Erythroblast (primary cell): ENCODE measurements around the gene TEX36.
A peak's percentile ranks its signal among the peaks of the same experiment; 100 is the strongest.

ENCODE experiments used
- DNase-seq, 2 experiments: peaks; one replicate each; lab custom pipeline; 2025; lab: John Stamatoyannopoulos, UW
- GATA1 ChIP-seq: IDR thresholded peaks from 2 replicates; pipeline ENCODE4 v1.6.1; 2011; ENCODE audit warnings: low read depth, mild to moderate bottlenecking, control low read depth, low read length, moderate library complexity
- POLR2A ChIP-seq: IDR thresholded peaks from 2 replicates; pipeline ENCODE4 v1.6.1; 2011; ENCODE audit warnings: mild to moderate bottlenecking, low read length

TEX36 gene

DNA sequence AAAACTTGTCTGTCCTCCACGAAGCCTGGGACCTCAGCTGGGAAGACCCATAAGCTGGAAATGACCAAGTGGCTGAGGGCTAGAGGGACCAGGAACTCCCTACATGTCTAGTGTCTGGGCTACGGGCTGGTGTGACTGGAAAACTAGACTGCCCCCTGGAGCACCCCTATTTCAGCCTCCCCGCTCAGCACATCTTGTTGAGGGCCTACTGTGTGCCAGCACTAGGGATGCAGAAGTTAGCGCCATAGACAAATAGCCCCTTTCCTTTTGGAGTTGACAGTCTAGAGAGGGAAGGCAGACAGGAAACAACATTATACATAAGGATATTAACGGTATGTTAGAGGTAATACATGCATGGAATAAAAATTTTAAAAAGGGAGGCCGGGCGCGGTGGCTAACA, 74.5 kb downstream of the TEX36 start:
- DNase-seq, result no peak
- no peak for TF ChIP-seq GATA1
- no peak for TF ChIP-seq POLR2A

DNA sequence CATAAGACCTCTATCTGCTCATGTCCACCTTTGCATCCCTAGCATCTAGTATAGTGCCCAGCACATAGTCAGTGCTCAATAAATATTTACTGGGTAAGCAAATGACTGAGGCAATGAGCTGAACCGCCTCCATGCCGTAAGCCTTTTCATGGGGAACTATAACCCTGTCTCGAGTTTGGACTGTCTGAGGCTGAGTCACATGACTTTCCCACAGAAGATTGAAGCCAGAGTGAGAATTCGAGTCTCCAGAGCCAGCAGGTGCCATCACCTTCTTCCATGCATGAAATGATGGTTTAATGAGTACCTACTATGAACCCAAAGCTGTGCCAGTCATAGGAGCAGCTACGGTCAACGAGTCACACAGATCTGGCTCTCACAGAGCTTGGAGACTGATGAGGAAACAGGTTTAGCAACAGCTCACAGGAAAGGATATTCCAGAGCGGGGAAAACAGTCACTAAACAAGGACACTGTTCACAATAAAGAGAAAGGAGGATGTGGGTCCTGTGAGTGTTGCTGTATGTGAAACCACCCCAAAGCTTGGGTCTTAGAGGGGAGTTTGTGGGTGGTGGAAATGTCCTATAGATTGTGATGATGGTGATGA, 75.2 kb downstream of the TEX36 start:
- DNase-seq, result no peak

GRCh38 chr10:125606414-125607010, 76.5 kb downstream of the TEX36 start:
- TF ChIP-seq POLR2A (no peak), GATA1 (no peak)

More for the DNA sequence above, 75.2 kb downstream of the TEX36 start:
- TF ChIP-seq POLR2A (no peak), GATA1 (no peak)

More at GRCh38 chr10:125606414-125607010, 76.5 kb downstream of the TEX36 start:
- peak in 1 of 2 experiments; percentile 9 for DNase-seq
